Right lobe of liver (tissue), 4 donors: ENCODE measurements around the gene CGB3.

Experiments
- POLR2A ChIP-seq: fragments of 450-650 bp; IDR thresholded peaks from one replicate; pipeline ENCODE4 v1.6.1; 2017; ENCODE audit warnings: antibody characterized with exemption, mild to moderate bottlenecking
- TF ChIP-seq, protein P1 (sequence below), 4 donors: fragments of 200-600 bp in 3 of 4; fragments of 450-650 bp in 1 of 4; IDR thresholded peaks; one replicate each; pipeline versions ENCODE4 v1.5.1 to v1.8.0; 2016 to 2022; ENCODE audit warnings: antibody characterized with exemption in 4 of 4, mild to moderate bottlenecking in 2 of 4
- donor health status: DM: no; HTN: no; CAD: no.
- donor health status: DM: no; HTN: no; CAD: no.
- donor health status: DM: no; HTN: yes; CAD: no.

DNA sequence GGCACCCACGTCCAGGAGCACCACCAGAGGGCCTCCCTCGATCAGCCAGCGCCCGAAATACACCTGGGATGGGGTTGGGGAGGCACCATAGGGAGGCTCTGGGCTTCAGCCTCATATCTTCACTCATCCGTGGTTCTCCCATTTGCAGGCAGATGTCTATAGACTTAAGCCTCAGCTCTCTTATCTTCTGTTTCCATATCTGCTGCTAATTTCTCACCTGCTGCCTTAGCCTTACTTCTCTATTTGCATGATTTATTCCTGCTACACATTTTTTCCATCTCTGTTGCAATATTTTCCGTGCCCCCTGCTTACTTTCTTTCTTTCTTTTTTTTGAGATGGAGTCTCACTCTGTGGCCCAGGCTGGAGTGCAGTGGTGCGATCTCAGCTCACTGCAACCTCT is 36.8 kb downstream of the CGB3 start:
- TF ChIP-seq, protein P1, sequence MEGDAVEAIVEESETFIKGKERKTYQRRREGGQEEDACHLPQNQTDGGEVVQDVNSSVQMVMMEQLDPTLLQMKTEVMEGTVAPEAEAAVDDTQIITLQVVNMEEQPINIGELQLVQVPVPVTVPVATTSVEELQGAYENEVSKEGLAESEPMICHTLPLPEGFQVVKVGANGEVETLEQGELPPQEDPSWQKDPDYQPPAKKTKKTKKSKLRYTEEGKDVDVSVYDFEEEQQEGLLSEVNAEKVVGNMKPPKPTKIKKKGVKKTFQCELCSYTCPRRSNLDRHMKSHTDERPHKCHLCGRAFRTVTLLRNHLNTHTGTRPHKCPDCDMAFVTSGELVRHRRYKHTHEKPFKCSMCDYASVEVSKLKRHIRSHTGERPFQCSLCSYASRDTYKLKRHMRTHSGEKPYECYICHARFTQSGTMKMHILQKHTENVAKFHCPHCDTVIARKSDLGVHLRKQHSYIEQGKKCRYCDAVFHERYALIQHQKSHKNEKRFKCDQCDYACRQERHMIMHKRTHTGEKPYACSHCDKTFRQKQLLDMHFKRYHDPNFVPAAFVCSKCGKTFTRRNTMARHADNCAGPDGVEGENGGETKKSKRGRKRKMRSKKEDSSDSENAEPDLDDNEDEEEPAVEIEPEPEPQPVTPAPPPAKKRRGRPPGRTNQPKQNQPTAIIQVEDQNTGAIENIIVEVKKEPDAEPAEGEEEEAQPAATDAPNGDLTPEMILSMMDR (IDR thresholded peaks at IDR 0.05), result no peak
- TF ChIP-seq POLR2A, result no peak
